Ovary (tissue), 9 donors: Measurements from ENCODE around the gene TEX36. TPM values are rescaled to one million over a fixed set of nuclear protein-coding genes. Genes with fewer than 3 reads are reported as not detected.

Experiments
- DNase-seq, 5 donors: peaks; one replicate each; pipeline ENCODE4 v3.0.0-alpha.2; 2019 to 2020
- H3K27ac ChIP-seq, 2 donors: fragments of 200-600 bp; one replicate each; pipeline versions ENCODE4 v1.5.1 to v1.8.0; 2019 to 2022
- H3K27me3 ChIP-seq: fragments of 200-600 bp; one replicate; pipeline ENCODE4 v1.8.0; 2022
- H3K36me3 ChIP-seq: fragments of 200-600 bp; sonication (generic); one replicate; pipeline ENCODE4 v1.5.1; 2019
- H3K4me1 ChIP-seq: one replicate; pipeline ENCODE4 v1.8.1; 2013; ENCODE audit warnings: mild to moderate bottlenecking, moderate library complexity; ENCODE audit not compliant: insufficient read depth
- H3K4me3 ChIP-seq: fragments of 200-600 bp; sonication (generic); one replicate; pipeline ENCODE4 v1.5.1; 2017
- H3K9me3 ChIP-seq, 2 donors: fragments of 200-600 bp in 1 of 2; sonication (generic) in 1 of 2; one replicate each; pipeline versions ENCODE4 v1.5.1 to v1.8.1; 2013 to 2019; ENCODE audit warnings: mild to moderate bottlenecking in 1 of 2, moderate library complexity in 1 of 2
- EP300 ChIP-seq: sonication (generic); formaldehyde crosslinking; IDR thresholded peaks from one replicate; pipeline ENCODE4 v1.6.1; 2017; ENCODE audit warnings: antibody characterized with exemption
- POLR2A ChIP-seq: fragments of 450-650 bp; IDR thresholded peaks from one replicate; pipeline ENCODE4 v1.6.1; 2017; ENCODE audit warnings: antibody characterized with exemption, mild to moderate bottlenecking, moderate library complexity
- WGBS, 3 donors: extraction: QIAGEN DNeasy Blood & Tissue Kit in 1 of 3; methylation state at CpG; one replicate each; pipeline versions ENCODE4 v1.1.5 to v1.1.7; 2013 to 2017; 5-methylcytosine and 5-hydroxymethylcytosine counted together
- intact Hi-C, 4 donors: fragments of 100-400 bp; cut with DNase I; formaldehyde crosslinking; loops; one replicate each; pipeline versions ENCODE4 v1.11.0 to v1.15.1; 2022 to 2023
- polyA plus RNA-seq, 2 donors: library from polyadenylated mRNA; stranded (reverse); fragments of 200-250 nt in 1 of 2; fragments of 350-450 nt in 1 of 2; fragmentation: Illumina TruSeq in 1 of 2; extraction: RNeasy Lipid Tissue Mini Kit (QIAGEN cat#74804) in 1 of 2; gene quantifications; one replicate each; pipeline ENCODE4 v1.2.3, GENCODE V29; 2013 to 2014
- total RNA-seq, 7 donors: library from RNA; depleted of rRNA in 2 of 7; stranded (reverse); fragments of >200 nt in 2 of 7; fragmentation: NEBNext Ultra II Directional in 3 of 7; extraction: Animal tissue kit (Norgen Biotek cat#: 25700) in 3 of 7; gene quantifications; one replicate each; pipeline versions ENCODE4 v1.1.0 to v1.2.4, GENCODE V29; 2016 to 2023
- TF ChIP-seq, protein P1 (sequence below), 3 donors: fragments of 450-650 bp in 2 of 3; fragments of 200-600 bp in 1 of 3; IDR thresholded peaks; one replicate each; pipeline versions ENCODE4 v1.5.1 to v1.8.0; 2016 to 2022; ENCODE audit warnings: antibody characterized with exemption in 3 of 3, mild to moderate bottlenecking in 1 of 3
- donor health status: DM: no; HTN: no; CAD: no; lungs with moderate emphysema.
- donor health status: DM: no; HTN: no; CAD: no.
- donor health status: Bipolar disorder and iron deficiency.
- donor health status: DM: yes; HTN: yes; CAD: no.
- donor health status: DM: no; HTN: no; CAD: no.
- donor health status: DM: yes; HTN: yes; CAD: no.

Gene TEX36
- total and polyA plus RNA-seq, 9 donors: not detected

DNA sequence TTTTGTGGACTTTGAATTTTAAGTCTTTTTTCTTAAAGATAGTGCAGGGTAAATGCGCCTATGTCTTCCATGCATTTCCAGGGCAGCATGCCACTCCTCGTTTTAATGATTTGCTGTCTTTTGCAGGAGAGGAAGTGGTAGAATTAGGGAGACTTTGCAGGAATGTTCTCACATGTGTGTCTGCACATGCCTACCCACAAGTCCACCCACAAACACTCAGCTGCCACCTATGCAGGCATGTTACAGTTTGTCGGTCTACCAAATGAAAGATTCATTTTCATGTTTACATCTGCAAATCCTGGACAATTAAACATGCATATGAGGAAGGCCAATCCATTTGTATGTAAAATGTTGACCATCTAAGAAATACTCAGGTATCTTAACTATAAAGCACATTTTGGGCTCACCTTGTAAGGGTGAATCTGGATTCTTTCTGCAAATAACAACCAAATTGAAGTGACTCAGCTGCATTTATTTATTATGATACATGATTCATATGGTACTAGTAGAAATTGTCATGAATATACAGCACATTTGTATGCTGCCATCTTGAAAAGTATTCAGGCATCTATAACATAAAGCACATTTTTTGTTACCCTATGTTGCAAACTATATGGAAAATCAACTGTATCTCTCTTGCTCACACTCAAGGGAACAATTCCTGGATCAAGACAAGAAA, 4.7 kb upstream of the TEX36 start:
- intact Hi-C loops: no loop called here
- TF ChIP-seq POLR2A (no peak), EP300 (no peak)
- TF ChIP-seq, protein P1, sequence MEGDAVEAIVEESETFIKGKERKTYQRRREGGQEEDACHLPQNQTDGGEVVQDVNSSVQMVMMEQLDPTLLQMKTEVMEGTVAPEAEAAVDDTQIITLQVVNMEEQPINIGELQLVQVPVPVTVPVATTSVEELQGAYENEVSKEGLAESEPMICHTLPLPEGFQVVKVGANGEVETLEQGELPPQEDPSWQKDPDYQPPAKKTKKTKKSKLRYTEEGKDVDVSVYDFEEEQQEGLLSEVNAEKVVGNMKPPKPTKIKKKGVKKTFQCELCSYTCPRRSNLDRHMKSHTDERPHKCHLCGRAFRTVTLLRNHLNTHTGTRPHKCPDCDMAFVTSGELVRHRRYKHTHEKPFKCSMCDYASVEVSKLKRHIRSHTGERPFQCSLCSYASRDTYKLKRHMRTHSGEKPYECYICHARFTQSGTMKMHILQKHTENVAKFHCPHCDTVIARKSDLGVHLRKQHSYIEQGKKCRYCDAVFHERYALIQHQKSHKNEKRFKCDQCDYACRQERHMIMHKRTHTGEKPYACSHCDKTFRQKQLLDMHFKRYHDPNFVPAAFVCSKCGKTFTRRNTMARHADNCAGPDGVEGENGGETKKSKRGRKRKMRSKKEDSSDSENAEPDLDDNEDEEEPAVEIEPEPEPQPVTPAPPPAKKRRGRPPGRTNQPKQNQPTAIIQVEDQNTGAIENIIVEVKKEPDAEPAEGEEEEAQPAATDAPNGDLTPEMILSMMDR (IDR thresholded peaks at IDR 0.05): no peak
- H3K27me3 ChIP-seq: no peaks in the 10 kb centered on the region
- DNase-seq: no peak
- no peak overlapping the region for H3K27ac ChIP-seq
- 80 to 84% (median 81%) methylated on average over 3 of the region's 3 CpGs for WGBS, 3 donors
- H3K9me3 ChIP-seq: no peaks in the 10 kb centered on the region
- no peaks in the 10 kb centered on the region for H3K36me3 ChIP-seq
- no peaks in the 10 kb centered on the region for H3K4me1 ChIP-seq
- H3K4me3 ChIP-seq: no peak overlapping the region

DNA sequence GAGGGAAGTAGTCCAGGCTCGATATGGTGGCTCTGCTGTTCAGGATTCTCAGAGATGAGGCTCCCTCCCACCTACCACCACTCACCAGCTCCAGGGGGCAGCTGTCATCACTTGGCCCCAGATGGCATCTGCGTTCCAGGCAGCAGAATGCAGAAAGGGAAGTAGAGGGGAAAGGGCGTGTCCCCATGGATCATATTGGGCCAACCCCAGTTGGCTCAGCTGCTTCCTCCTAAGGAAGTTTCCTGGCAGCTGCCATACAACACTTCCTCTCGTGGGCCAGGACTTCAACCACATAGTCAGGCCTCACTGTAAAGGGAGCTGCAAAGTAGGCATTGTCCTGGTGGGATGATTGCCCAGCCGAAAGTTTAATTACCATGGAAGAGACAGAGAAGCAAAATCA, 1.6 kb upstream of the TEX36 start:
- intact Hi-C loops: no loop called here
- Histone ChIP-seq H3K4me3 (no peak overlapping the region), H3K9me3 (no peaks in the 10 kb centered on the region), H3K4me1 (no peaks in the 10 kb centered on the region), H3K27me3 (no peaks in the 10 kb centered on the region), H3K36me3 (no peaks in the 10 kb centered on the region), H3K27ac (no peak overlapping the region)
- DNase-seq: no peak
- 73 to 84% (median 76%) methylated on average over 5 of the region's 5 CpGs for WGBS, 3 donors
- TF ChIP-seq POLR2A (no peak), EP300 (no peak)
- TF ChIP-seq, protein P1 (IDR thresholded peaks at IDR 0.05): no peak

DNA sequence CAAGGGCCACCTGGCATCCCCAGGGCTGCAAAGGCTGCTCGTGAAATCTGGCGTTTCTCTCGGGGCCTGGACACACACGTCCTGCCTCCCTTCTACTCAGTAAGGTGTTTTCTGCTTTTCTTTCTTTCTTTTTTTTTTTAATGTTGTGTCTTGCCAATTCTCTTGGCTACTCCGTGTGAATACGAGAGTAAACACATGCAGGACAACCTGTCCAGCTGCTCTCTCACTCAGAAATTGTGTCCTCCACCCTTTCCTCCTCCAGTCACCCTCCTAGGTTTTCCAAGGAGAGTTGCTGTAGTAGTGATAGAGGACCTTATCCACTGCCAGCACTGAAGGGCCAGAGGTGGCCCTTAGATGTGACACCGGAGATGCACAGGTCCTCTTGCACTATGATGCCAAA, 858 bp upstream of the TEX36 start:
- TF ChIP-seq POLR2A: no peak
- TF ChIP-seq, protein P1 (IDR thresholded peaks at IDR 0.05): no peak
- 42 to 51% (median 50%) methylated on average over 7 of the region's 7 CpGs for WGBS, 3 donors
- no peaks in the 10 kb centered on the region for H3K4me1 ChIP-seq

DNA sequence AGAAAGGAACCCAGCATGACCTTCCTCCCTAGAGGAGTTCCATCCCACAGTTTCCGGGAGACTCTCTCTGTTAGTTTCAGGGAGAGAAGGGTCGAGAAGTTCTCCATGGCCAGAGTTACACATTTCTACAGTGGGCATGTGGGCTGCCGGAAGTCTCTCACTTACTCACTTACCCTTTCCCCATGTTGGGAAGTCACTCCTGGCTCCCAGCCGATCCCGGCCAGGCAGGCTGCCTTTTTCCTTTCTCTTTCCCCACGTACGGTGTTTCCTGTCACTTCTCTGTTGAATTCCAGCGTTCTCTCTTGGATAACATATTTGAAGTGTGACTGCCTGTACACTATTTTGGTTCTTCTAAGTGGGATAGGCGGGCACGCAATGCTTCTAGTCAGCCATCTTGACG, 3.5 kb downstream of the TEX36 start:
- Histone ChIP-seq H3K4me1 (no peaks in the 10 kb centered on the region), H3K36me3 (no peaks in the 10 kb centered on the region), H3K4me3 (no peak overlapping the region), H3K27ac (no peak overlapping the region), H3K27me3 (no peaks in the 10 kb centered on the region), H3K9me3 (peaks cover 0 to 3% of the 10 kb centered on the region in 2 donors)
- no peak for DNase-seq
- intact Hi-C loops: no loop called here
- TF ChIP-seq POLR2A: no peak
- TF ChIP-seq, protein P1 (IDR thresholded peaks at IDR 0.05): no peak
- TF ChIP-seq EP300: no peak
- 55 to 64% (median 60%) methylated on average over 11 of the region's 11 CpGs for WGBS, 3 donors

More for the DNA sequence above, 858 bp upstream of the TEX36 start:
- intact Hi-C loops: no loop called here
- no peaks in the 10 kb centered on the region for H3K9me3 ChIP-seq
- no peaks in the 10 kb centered on the region for H3K27me3 ChIP-seq
- no peaks in the 10 kb centered on the region for H3K36me3 ChIP-seq
- H3K4me3 ChIP-seq: no peak overlapping the region
- DNase-seq: no peak
- no peak overlapping the region for H3K27ac ChIP-seq
